ENCODE results near the gene CDC7.

DNA sequence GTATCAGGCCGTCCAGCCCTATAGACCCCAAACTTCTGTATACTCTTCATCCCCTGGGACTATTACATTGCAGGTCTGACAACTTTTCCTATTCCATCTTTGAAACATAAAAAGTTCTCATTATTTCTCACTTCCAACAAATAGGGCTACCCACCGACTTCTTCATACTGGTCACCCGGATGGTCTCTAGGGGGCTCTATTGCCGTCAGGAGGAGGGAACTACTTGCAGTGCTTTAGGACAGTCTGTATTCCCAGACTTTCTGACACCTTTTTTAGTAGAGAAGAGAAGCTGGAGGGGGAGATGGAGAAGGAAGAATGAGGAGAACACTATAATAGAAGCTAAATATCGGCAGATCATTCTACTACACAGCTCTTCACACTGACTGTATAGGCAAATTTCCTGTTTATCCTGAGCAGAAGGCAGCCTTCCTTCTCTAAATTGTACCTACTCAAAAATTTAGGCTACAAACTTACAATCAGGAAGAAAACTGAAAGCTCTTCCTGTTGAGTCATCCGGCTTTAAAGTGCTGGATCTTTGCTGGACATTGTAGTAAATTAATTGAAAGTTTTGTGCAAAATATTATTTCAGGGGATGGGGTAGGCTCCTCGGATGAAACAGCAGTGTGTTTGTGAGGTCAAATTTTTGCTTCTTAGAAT is 54.6 kb downstream of the CDC7 start:
- TF ChIP-seq, protein P1, sequence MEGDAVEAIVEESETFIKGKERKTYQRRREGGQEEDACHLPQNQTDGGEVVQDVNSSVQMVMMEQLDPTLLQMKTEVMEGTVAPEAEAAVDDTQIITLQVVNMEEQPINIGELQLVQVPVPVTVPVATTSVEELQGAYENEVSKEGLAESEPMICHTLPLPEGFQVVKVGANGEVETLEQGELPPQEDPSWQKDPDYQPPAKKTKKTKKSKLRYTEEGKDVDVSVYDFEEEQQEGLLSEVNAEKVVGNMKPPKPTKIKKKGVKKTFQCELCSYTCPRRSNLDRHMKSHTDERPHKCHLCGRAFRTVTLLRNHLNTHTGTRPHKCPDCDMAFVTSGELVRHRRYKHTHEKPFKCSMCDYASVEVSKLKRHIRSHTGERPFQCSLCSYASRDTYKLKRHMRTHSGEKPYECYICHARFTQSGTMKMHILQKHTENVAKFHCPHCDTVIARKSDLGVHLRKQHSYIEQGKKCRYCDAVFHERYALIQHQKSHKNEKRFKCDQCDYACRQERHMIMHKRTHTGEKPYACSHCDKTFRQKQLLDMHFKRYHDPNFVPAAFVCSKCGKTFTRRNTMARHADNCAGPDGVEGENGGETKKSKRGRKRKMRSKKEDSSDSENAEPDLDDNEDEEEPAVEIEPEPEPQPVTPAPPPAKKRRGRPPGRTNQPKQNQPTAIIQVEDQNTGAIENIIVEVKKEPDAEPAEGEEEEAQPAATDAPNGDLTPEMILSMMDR (conservative IDR thresholded peaks at IDR 0.05), result no peak
- no peak for TF ChIP-seq ZFX (IDR thresholded peaks at IDR 0.05)
